IPS-15b (cell line): ENCODE measurements around the gene PHACTR3.
"Not testable (repeated sequence)": the region's sequence is repeated elsewhere in the genome, so short reads cannot be mapped to it uniquely, and the experiment has no call there.

ENCODE experiments used
- H3K27me3 ChIP-seq: one replicate; pipeline ENCODE4 v1.6.1; 2013; ENCODE audit warnings: low read length; ENCODE audit not compliant: control insufficient read depth, insufficient read depth
- H3K36me3 ChIP-seq: one replicate; pipeline ENCODE4 v1.6.1; 2013; ENCODE audit warnings: low read length; ENCODE audit not compliant: control insufficient read depth, insufficient read depth
- H3K4me1 ChIP-seq: one replicate; pipeline ENCODE4 v1.6.1; 2013; ENCODE audit warnings: mild to moderate bottlenecking, low read length; ENCODE audit not compliant: control insufficient read depth, insufficient read depth
- H3K4me3 ChIP-seq: one replicate; pipeline ENCODE4 v1.5.1; 2013; ENCODE audit warnings: low read depth, low read length
- H3K9ac ChIP-seq: one replicate; pipeline ENCODE4 v1.6.1; 2013; ENCODE audit warnings: low read depth, mild to moderate bottlenecking, low read length
- H3K9me3 ChIP-seq: one replicate; pipeline ENCODE4 v1.6.1; 2013; ENCODE audit warnings: mild to moderate bottlenecking, low read length; ENCODE audit not compliant: control insufficient read depth, insufficient read depth

Gene PHACTR3

DNA sequence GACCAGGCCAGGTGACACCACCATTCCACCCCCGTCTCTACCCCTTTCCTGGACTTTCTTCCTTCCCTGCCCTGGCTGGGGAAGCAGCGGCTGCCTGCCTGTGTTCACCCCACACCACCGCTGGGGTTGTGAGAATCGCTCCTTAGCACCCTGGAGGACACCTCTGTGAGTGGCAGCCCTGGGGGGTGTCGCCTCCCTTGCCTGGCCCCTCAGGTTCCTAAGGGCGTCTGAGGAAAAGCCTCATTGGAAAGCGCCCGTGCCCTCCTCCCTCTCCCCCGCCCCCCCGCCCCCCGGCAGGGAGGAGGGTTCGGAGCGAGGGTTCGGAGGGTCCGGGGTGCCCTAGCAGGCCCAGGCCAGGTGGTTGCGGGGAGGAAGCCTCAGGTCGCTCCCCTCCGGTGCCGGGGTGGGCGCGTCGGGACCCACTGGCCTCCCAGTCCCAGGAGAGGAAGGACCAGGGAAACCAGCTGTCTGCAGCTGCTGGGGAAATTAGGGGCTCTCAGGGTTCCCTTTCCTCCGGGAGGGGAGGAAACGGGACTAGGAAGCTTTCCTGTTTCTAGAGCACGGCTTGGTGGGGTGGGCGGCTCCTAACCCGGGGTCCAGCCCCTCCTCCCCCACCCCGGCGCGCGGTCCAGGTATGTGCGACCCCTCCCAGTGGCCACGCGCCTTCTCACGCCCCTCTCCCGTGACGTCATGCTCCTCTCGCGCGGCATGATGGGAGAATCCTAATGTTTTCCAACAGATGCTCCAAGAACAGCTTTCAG, at the start of gene PHACTR3:
Gene PHACTR3 (plus strand): TSS at position 760 of the 761 bp plus-strand sequence. CDS start 475 bp downstream, outside the sequence.
- H3K36me3 ChIP-seq = no peaks in the 10 kb centered on the region
- H3K9me3 ChIP-seq = no peaks in the 10 kb centered on the region
- peaks cover 81% of the 10 kb centered on the region for H3K27me3 ChIP-seq
- no peak within 1 kb of the TSS for H3K9ac ChIP-seq
- H3K4me1 ChIP-seq = no peaks in the 10 kb centered on the region
- peak within 1 kb of the TSS; percentile 45 for H3K4me3 ChIP-seq

DNA sequence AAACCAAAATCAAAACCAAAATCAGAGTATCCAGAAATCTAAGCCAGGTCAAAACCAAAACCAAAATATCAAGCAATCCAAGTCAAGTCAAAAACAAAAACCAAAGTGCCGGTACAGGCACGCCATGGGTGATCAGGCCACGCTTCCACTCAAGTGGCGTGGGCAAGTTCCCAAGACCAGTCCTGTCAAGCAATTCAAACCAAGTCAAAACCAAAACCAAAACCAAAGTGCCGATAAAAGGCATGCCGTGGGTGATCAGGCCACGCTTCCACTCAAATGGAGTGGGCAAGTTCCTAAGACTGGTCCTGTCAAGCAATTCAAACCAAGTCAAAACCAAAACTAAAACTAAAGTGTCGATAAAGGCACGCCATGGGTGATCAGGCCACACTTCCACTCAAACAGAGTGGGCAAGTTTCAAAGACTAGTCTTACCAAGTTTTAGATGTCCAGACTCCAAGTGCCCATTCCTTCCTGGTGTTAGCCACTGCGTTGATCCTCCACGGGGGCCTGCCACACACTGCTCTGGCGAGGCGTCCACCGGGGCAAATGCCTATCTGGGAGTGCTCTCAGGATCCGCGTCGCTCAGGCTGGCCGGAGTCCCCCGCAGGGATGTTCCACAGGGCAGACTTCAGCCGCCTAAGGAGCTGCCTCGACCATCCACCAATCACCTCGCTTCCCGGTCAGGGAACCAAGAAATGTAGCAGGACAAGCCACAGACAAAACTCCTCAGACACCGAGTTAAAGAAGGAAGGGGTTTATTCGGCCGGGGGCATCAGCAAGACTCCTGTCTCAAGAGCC, 46.4 kb upstream of the PHACTR3 start:
- H3K9ac ChIP-seq, H3K36me3 ChIP-seq, H3K27me3 ChIP-seq, H3K9me3 ChIP-seq, H3K4me3 ChIP-seq, H3K4me1 ChIP-seq: not testable (repeated sequence)

DNA sequence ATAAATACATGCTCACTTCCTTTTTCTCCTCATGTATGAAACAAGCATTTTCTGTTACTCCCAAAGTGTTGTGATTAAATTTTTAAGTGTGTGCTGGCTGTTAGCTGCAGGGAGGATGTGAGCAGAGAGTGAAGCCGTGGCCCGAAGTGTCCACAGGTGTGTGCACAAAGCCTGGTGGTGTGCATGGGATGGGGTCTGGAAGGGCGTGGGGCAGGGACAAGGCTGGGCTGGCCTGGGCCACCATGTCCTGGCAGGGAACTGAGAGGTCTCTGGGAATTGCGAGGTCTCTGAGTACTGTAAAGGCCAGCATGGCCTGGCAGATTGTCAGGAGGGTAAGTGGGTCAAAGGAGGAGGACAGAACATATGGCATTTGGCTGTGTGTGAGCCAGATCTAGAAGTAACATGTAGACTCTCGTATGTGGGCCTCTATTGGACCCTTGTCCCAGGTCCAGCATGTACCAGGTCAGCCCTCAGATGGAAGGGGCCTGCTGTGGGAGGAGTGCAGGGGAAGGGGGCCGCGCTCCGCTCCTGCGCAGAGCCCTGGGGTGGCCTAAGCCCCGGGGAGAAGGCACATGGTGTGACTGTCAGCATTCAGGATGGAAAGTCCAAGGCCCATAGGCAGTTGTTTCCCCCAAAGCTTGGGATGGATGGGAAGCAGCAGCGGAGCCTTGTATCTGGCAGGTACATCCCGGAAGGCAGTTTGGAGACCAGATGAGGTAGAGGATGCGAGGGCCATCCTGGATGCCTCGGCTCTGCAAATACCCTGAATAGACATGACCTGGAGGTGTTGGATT, 45.1 kb upstream of the PHACTR3 start:
- no peak overlapping the region for H3K9ac ChIP-seq
- H3K36me3 ChIP-seq = no peaks in the 10 kb centered on the region
- no peak overlapping the region for H3K4me3 ChIP-seq
- H3K9me3 ChIP-seq = no peaks in the 10 kb centered on the region
- no peaks in the 10 kb centered on the region for H3K4me1 ChIP-seq
- H3K27me3 ChIP-seq = peaks cover 3% of the 10 kb centered on the region

DNA sequence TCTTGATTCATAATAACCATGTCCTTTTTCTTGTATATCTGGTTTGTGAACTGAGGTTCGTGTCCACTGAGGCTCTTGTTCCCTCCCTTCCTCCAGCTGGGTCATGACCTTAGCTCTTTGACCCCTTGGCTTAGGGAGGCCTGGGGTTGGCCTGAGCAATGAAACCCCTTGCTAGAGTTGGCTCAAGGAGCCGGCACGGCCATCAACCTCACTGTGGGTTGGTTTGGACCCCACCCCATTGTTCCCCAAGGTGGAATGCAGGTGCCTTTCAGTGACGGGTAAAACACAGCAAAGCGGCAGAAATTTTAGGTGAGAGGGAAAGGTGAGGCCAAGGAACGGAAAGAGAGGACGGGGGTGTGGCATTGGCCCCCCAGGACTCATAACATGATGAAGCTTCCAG, 44.5 kb upstream of the PHACTR3 start:
- Histone ChIP-seq H3K36me3 (no peaks in the 10 kb centered on the region), H3K27me3 (peaks cover 10% of the 10 kb centered on the region), H3K9me3 (no peaks in the 10 kb centered on the region), H3K4me3 (no peak overlapping the region), H3K9ac (no peak overlapping the region), H3K4me1 (no peaks in the 10 kb centered on the region)

DNA sequence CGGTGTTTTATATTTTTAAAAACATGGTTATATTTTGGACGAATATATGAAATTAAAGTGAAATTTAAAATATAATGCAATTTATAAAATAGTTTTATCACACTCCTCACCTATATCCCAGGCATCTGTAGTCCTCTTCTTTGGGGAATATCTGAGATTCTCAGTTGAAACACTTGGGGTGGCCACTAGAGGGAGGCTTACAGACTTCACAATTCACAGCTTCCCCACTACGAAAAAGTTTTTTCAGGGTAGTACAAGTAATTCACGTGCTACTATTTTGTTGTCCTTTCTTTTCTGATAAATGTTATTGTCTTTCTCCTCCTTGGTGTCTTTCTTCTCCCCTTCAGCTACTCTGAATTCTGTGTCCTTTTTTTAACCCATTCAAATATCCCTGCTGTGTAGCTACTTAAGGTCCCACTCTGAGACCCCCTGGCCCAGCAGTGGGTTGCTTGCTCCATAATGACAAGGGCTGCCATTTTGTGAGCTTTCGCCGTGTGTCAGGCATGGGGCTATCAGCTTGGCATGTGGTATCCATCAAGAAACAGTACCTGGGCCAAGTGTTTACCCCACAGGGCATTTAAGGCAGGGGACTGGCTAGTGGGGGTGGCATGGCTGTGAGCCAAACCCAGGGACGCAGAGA, 43.6 kb upstream of the PHACTR3 start:
- H3K36me3 ChIP-seq = no peaks in the 10 kb centered on the region
- H3K9ac ChIP-seq = no peak overlapping the region
- peaks cover 10% of the 10 kb centered on the region for H3K27me3 ChIP-seq
- no peaks in the 10 kb centered on the region for H3K4me1 ChIP-seq
- no peaks in the 10 kb centered on the region for H3K9me3 ChIP-seq
- no peak overlapping the region for H3K4me3 ChIP-seq

DNA sequence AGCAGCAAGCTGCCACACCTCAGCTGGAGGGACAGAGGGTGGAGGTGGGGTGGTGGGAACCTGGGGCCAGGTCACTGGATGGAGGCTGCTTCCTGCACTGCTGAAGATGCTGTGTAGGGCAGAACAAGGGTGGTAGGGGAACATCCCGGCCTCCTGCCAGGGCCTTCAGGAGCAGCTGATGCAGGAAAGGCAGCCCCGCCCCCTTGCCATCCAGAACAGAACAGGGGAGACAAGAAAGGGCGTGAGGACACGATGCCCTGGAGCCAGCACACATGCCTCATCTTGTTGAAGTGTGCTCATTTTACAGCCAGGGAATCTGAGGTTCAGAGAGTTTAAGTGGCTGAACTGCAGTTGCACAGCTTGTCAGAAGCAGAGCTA, 43.1 kb upstream of the PHACTR3 start:
- Histone ChIP-seq H3K9ac (no peak overlapping the region), H3K4me1 (no peaks in the 10 kb centered on the region)

DNA sequence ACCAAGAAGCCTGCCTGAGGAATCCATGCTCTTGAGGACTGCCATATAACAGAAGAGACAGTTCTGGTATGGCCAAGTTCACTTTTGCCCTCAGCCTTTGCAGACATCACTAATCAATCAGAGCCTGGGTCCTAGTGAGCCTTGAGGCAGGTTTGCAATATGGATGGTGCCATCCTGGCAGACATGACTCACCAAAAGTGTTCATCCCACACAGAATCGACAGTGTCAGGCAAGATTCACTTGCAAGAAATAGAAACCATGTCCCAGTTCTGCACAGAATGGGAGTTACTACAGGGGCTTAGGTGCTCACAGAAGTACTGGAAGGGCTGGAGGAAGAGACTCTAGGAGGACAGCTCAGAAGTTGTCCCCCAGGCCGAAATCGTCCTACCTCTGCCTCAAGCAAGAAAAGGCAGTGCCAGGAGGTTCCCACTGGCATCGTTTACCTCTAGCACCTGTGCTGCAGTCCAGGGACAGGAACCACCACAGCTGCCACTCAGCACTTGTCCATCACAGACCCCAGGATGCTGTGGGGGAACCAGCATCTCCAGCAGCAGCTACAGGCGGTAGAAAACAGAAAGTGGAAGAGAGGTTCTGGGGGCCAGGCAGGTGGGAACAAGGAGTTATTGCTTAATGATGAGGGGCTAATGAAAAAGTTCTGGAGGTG, 42.6 kb upstream of the PHACTR3 start:
- H3K9ac ChIP-seq = no peak overlapping the region
- H3K36me3 ChIP-seq = no peaks in the 10 kb centered on the region
- H3K4me1 ChIP-seq = no peaks in the 10 kb centered on the region
- no peak overlapping the region for H3K4me3 ChIP-seq
- H3K27me3 ChIP-seq = peaks cover 10% of the 10 kb centered on the region
- no peaks in the 10 kb centered on the region for H3K9me3 ChIP-seq

More for the DNA sequence above, 43.1 kb upstream of the PHACTR3 start:
- Histone ChIP-seq H3K27me3 (peaks cover 10% of the 10 kb centered on the region), H3K9me3 (no peaks in the 10 kb centered on the region), H3K36me3 (no peaks in the 10 kb centered on the region), H3K4me3 (no peak overlapping the region)

DNA sequence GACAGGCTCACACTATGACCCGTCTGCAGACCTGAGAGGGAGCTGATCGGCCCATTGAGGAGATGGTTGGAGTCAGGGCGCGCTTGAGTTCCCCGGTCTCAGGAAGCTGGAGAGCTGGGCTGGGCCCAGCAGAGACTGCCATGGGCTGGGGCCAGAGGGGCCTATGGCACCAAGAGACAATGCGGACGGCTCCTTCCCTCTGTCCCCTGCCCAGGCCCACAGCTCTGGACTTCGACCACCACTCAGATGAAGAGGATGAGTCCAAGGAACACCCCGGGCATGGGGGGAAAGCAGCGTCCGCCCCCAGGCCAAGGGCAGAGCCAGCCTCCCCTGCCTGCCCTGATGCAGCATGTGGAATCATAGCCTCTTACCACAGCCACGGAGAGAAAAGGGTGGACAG, 40.2 kb upstream of the PHACTR3 start:
- H3K27me3 ChIP-seq = peaks cover 13% of the 10 kb centered on the region

DNA sequence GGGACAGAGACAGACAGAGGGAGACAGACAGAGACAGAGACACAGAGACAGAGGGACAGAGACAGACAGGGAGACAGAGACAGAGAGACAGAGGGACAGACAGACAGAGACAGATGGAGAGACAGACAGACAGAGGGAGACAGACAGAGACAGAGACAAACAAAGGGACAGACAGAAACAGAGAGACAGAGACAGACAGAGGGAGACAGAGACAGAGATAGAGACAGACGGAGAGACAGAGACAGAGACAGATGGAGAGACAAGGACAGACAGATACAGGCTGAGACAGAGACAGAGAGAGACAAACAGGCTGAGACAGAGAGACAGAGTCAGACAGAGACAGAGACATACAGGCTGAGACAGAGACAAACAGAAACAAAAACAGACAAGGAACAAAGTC, 39.4 kb upstream of the PHACTR3 start:
- no peaks in the 10 kb centered on the region for H3K4me1 ChIP-seq
- peaks cover 16% of the 10 kb centered on the region for H3K27me3 ChIP-seq
- no peaks in the 10 kb centered on the region for H3K36me3 ChIP-seq
- H3K9ac ChIP-seq = no peak overlapping the region
- H3K9me3 ChIP-seq = no peaks in the 10 kb centered on the region
- no peak overlapping the region for H3K4me3 ChIP-seq

More for the DNA sequence above, 40.2 kb upstream of the PHACTR3 start:
- no peak overlapping the region for H3K9ac ChIP-seq
- H3K36me3 ChIP-seq = no peaks in the 10 kb centered on the region
- H3K4me1 ChIP-seq = no peaks in the 10 kb centered on the region
- no peak overlapping the region for H3K4me3 ChIP-seq
- H3K9me3 ChIP-seq = no peaks in the 10 kb centered on the region

DNA sequence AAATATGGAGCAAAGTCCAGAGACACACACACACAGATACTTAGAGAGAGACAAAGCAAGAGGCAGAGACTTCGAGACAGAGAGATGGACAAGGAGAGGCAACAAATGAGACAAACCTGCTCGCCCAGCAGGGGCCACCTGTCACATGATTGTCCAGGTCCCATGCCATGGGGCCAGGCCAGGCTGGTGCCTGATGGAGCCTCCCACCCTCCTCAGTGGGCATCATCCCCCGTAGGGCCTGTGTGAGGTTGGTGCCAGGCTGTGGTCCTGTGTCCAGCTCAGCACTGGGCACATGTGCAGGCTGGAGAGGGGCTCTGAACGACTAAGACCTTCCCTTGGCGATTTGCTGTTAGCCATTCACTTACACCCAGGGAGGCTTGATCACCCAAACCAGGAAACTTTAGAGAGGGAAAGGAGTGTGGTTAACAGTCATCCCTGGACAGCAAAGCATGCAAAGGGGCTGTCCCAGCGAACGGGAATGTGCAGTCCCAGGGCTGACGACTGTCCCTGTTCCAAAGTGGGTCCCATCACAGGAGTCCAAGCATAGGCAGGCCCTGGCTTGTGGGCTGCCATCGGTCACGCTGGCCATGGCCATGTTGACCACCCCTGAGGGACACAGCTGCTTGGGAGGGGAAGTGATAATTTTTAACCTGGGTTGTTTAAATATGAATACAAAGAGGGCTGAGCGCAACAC, 38.4 kb upstream of the PHACTR3 start:
- no peaks in the 10 kb centered on the region for H3K36me3 ChIP-seq
- H3K4me1 ChIP-seq = no peaks in the 10 kb centered on the region
- H3K9ac ChIP-seq = no peak overlapping the region
- no peaks in the 10 kb centered on the region for H3K9me3 ChIP-seq
- H3K4me3 ChIP-seq = no peak overlapping the region
- peaks cover 16% of the 10 kb centered on the region for H3K27me3 ChIP-seq
